Neural cell (in vitro differentiated cells): Measurements from ENCODE around the gene GIT2. TPM values are rescaled to one million over a fixed set of nuclear protein-coding genes. Genes with fewer than 3 reads are reported as not detected.

Source experiments
- polyA plus RNA-seq: library from polyadenylated mRNA; depleted of rRNA; stranded (reverse); fragments of >200 nt; gene quantifications from 2 replicates; pipeline ENCODE4 v1.2.3, GENCODE V29; 2014

GIT2 gene
- polyA plus RNA-seq, 1 donor from 2014 or later, result 14.2 TPM

Other genes starting within 250 kb of the GIT2 start
- not detected in 2 replicates for gene TRPV4, start 163.0 kb downstream of the GIT2 start, polyA plus RNA-seq
- 18.7 and 25.0 TPM in 2 replicates for gene GLTP, start 115.8 kb downstream of the GIT2 start, polyA plus RNA-seq
- 10.0 and 12.8 TPM in 2 replicates for gene TCHP, start 96.1 kb downstream of the GIT2 start, polyA plus RNA-seq
- gene ANKRD13A, start 3.1 kb upstream of the GIT2 start, polyA plus RNA-seq, result 89.2 and 117 TPM in 2 replicates
- gene C12orf76, start 52.2 kb upstream of the GIT2 start, polyA plus RNA-seq, result 202 and 227 TPM in 2 replicates
- 108 and 120 TPM in 2 replicates for gene IFT81, start 128.0 kb upstream of the GIT2 start, polyA plus RNA-seq